Measurements from ENCODE around the gene XPNPEP1.

The XPNPEP1 gene

DNA sequence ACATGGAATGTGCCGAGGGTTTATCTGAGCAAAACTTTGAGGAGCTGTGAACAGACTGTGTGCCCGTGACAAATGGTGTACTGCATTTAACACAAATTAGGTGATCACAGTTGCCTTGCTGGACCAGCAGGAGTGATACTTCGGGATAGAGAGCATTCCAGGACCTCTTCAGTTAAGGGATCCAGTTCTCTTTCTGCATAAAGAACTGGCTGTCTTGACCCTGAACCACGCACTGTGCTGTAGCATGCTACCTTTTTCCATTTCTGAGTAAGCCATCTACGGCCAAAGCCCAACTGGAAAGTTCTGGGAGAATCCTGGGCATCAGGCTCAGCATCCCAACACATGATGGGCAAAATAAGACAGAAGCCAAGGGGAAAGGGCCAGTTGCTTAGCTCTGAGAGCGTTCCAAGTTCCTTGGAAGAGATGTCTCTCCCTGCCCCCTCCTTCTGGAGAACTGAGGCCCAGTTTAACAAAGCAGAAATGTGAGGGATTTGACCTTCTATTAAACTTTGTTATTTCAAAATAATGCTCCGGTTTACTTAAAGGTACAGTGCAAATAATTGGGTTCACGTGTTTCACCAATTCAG, 46.5 kb upstream of the XPNPEP1 start:
- Histone ChIP-seq H2BK15ac (ENCODE audit: low read length) (no peak overlapping the region), H2AFZ (ENCODE audit: low read length) (no peak overlapping the region), H2BK12ac (ENCODE audit: low read length) (no peak overlapping the region), H4K91ac (ENCODE audit: low read depth, low read length, poor library complexity) (no peak overlapping the region), H3K79me1 (ENCODE audit: low read depth, low read length) (no peaks in the 10 kb centered on the region), H3K9me3 (replicated peaks in 1 of 2; ENCODE audit: control insufficient read depth in 2 of 2, insufficient read depth in 1 of 2, low read depth in 1 of 2, low read length in 2 of 2) (no peaks in the 10 kb centered on the region), H4K8ac (ENCODE audit: low read depth, low read length) (no peak overlapping the region), H3K23ac (ENCODE audit: low read depth, low read length, poor library complexity) (no peak overlapping the region), H3K18ac (ENCODE audit: low read length) (no peak overlapping the region), H3K4me2 (ENCODE audit: insufficient read depth, low read length, poor library complexity, severe bottlenecking) (no peak overlapping the region), H2AK5ac (ENCODE audit: low read depth, low read length) (no peak overlapping the region), H3K27ac (replicated peaks; ENCODE audit: low read length) (no peak overlapping the region), H3K4me3 (ENCODE audit: low read length in 2 of 2) (no peak overlapping the region), H2BK5ac (ENCODE audit: low read length) (no peak overlapping the region), H3K36me3 (replicated peaks in 1 of 2; ENCODE audit: control insufficient read depth in 2 of 2, insufficient read depth in 2 of 2, low read length in 2 of 2) (no peaks in the 10 kb centered on the region), H3K4ac (ENCODE audit: low read length) (no peak overlapping the region), H3K4me1 (ENCODE audit: control insufficient read depth in 2 of 2, insufficient read depth in 1 of 2, low read depth in 1 of 2, low read length in 2 of 2) (peaks cover 6 to 8% of the 10 kb centered on the region in 2 donors), H2BK120ac (ENCODE audit: low read depth, low read length) (no peak overlapping the region), H3K14ac (ENCODE audit: low read length) (no peak overlapping the region), H3K27me3 (ENCODE audit: control insufficient read depth in 3 of 3, insufficient read depth in 3 of 3, low read depth in 1 of 3, low read length in 3 of 3) (peaks cover 0 to 13% (median 0%) of the 10 kb centered on the region in 3 experiments), H3K9ac (ENCODE audit: low read depth, low read length, poor library complexity) (no peak overlapping the region)
- no peak for DNase-seq (ENCODE audit: low spot score)
- WGBS, 2 donors (ENCODE audit: extremely low coverage in 2 of 2, insufficient read length in 2 of 2, insufficient replicate concordance in 1 of 2), result no CpG with 5 or more reads among the region's 8 CpGs

- H3K4me1 ChIP-seq (ENCODE audit: control insufficient read depth in 2 of 2, insufficient read depth in 1 of 2, low read depth in 1 of 2, low read length in 2 of 2), result peaks cover 6 to 8% of the 10 kb centered on the region in 2 donors
- no peak overlapping the region for H3K9ac ChIP-seq (ENCODE audit: low read depth, low read length, poor library complexity)
- no peak overlapping the region for H3K23ac ChIP-seq (ENCODE audit: low read depth, low read length, poor library complexity)
- H3K4me3 ChIP-seq (ENCODE audit: low read length in 2 of 2), result no peak overlapping the region
- H4K91ac ChIP-seq (ENCODE audit: low read depth, low read length, poor library complexity), result no peak overlapping the region
- H3K79me1 ChIP-seq (ENCODE audit: low read depth, low read length), result no peaks in the 10 kb centered on the region
- H2AFZ ChIP-seq (ENCODE audit: low read length), result no peak overlapping the region
- no peak overlapping the region for H2BK5ac ChIP-seq (ENCODE audit: low read length)
- no peak overlapping the region for H2BK120ac ChIP-seq (ENCODE audit: low read depth, low read length)
- H3K9me3 ChIP-seq (replicated peaks in 1 of 2; ENCODE audit: control insufficient read depth in 2 of 2, insufficient read depth in 1 of 2, low read depth in 1 of 2, low read length in 2 of 2), result no peaks in the 10 kb centered on the region
- H3K4ac ChIP-seq (ENCODE audit: low read length), result no peak overlapping the region
- no peak overlapping the region for H2BK12ac ChIP-seq (ENCODE audit: low read length)
- WGBS, 2 donors (ENCODE audit: extremely low coverage in 2 of 2, insufficient read length in 2 of 2, insufficient replicate concordance in 1 of 2), result no CpG with 5 or more reads among the region's 14 CpGs
- no peak overlapping the region for H3K4me2 ChIP-seq (ENCODE audit: insufficient read depth, low read length, poor library complexity, severe bottlenecking)
- H3K18ac ChIP-seq (ENCODE audit: low read length), result no peak overlapping the region
- H3K14ac ChIP-seq (ENCODE audit: low read length), result no peak overlapping the region
- no peak overlapping the region for H2AK5ac ChIP-seq (ENCODE audit: low read depth, low read length)
- no peak overlapping the region for H4K8ac ChIP-seq (ENCODE audit: low read depth, low read length)
- DNase-seq (ENCODE audit: low spot score), result no peak
- peaks cover 0 to 13% (median 0%) of the 10 kb centered on the region in 3 experiments for H3K27me3 ChIP-seq (ENCODE audit: control insufficient read depth in 3 of 3, insufficient read depth in 3 of 3, low read depth in 1 of 3, low read length in 3 of 3)
- no peaks in the 10 kb centered on the region for H3K36me3 ChIP-seq (replicated peaks in 1 of 2; ENCODE audit: control insufficient read depth in 2 of 2, insufficient read depth in 2 of 2, low read length in 2 of 2)
- no peak overlapping the region for H3K27ac ChIP-seq (replicated peaks; ENCODE audit: low read length)
- H2BK15ac ChIP-seq (ENCODE audit: low read length), result no peak overlapping the region
These were observed 45.8 kb upstream of the XPNPEP1 start for GRCh38 chr10:109968953-109969759.

GRCh38 chr10:109967739-109968088, 44.4 kb upstream of the XPNPEP1 start:
- no peak overlapping the region for H4K8ac ChIP-seq (ENCODE audit: low read depth, low read length)
- no peak overlapping the region for H3K14ac ChIP-seq (ENCODE audit: low read length)
- DNase-seq (ENCODE audit: low spot score), result no peak
- peaks cover 6 to 8% of the 10 kb centered on the region in 2 donors for H3K4me1 ChIP-seq (ENCODE audit: control insufficient read depth in 2 of 2, insufficient read depth in 1 of 2, low read depth in 1 of 2, low read length in 2 of 2)
- H2BK15ac ChIP-seq (ENCODE audit: low read length), result no peak overlapping the region
- H3K9ac ChIP-seq (ENCODE audit: low read depth, low read length, poor library complexity), result no peak overlapping the region
- no peak overlapping the region for H3K18ac ChIP-seq (ENCODE audit: low read length)
- peak overlapping the region; percentile 80 for H2AFZ ChIP-seq (ENCODE audit: low read length)
- no peak overlapping the region for H2BK12ac ChIP-seq (ENCODE audit: low read length)
- no peak overlapping the region for H4K91ac ChIP-seq (ENCODE audit: low read depth, low read length, poor library complexity)
- H3K27me3 ChIP-seq (ENCODE audit: control insufficient read depth in 3 of 3, insufficient read depth in 3 of 3, low read depth in 1 of 3, low read length in 3 of 3), result peaks cover 0 to 8% (median 0%) of the 10 kb centered on the region in 3 experiments
- no peak overlapping the region for H2BK120ac ChIP-seq (ENCODE audit: low read depth, low read length)
- no peak overlapping the region for H3K4ac ChIP-seq (ENCODE audit: low read length)
- no peaks in the 10 kb centered on the region for H3K79me1 ChIP-seq (ENCODE audit: low read depth, low read length)
- H2AK5ac ChIP-seq (ENCODE audit: low read depth, low read length), result no peak overlapping the region
- no peak overlapping the region for H3K27ac ChIP-seq (replicated peaks; ENCODE audit: low read length)
- no peak overlapping the region for H3K4me2 ChIP-seq (ENCODE audit: insufficient read depth, low read length, poor library complexity, severe bottlenecking)
- no peaks in the 10 kb centered on the region for H3K36me3 ChIP-seq (replicated peaks in 1 of 2; ENCODE audit: control insufficient read depth in 2 of 2, insufficient read depth in 2 of 2, low read length in 2 of 2)
- H2BK5ac ChIP-seq (ENCODE audit: low read length), result no peak overlapping the region
- H3K4me3 ChIP-seq (ENCODE audit: low read length in 2 of 2), result no peak overlapping the region
- no peaks in the 10 kb centered on the region for H3K9me3 ChIP-seq (replicated peaks in 1 of 2; ENCODE audit: control insufficient read depth in 2 of 2, insufficient read depth in 1 of 2, low read depth in 1 of 2, low read length in 2 of 2)
- no peak overlapping the region for H3K23ac ChIP-seq (ENCODE audit: low read depth, low read length, poor library complexity)

- Histone ChIP-seq H3K27ac (replicated peaks; ENCODE audit: low read length) (no peak overlapping the region), H3K14ac (ENCODE audit: low read length) (no peak overlapping the region), H3K27me3 (ENCODE audit: control insufficient read depth in 3 of 3, insufficient read depth in 3 of 3, low read depth in 1 of 3, low read length in 3 of 3) (peaks cover 0 to 3% (median 0%) of the 10 kb centered on the region in 3 experiments), H3K18ac (ENCODE audit: low read length) (no peak overlapping the region), H4K91ac (ENCODE audit: low read depth, low read length, poor library complexity) (no peak overlapping the region), H2BK5ac (ENCODE audit: low read length) (no peak overlapping the region), H3K23ac (ENCODE audit: low read depth, low read length, poor library complexity) (no peak overlapping the region), H3K9me3 (replicated peaks in 1 of 2; ENCODE audit: control insufficient read depth in 2 of 2, insufficient read depth in 1 of 2, low read depth in 1 of 2, low read length in 2 of 2) (no peaks in the 10 kb centered on the region), H3K4ac (ENCODE audit: low read length) (no peak overlapping the region), H2BK15ac (ENCODE audit: low read length) (no peak overlapping the region), H3K9ac (ENCODE audit: low read depth, low read length, poor library complexity) (no peak overlapping the region), H4K8ac (ENCODE audit: low read depth, low read length) (no peak overlapping the region), H3K79me1 (ENCODE audit: low read depth, low read length) (no peaks in the 10 kb centered on the region), H3K36me3 (replicated peaks in 1 of 2; ENCODE audit: control insufficient read depth in 2 of 2, insufficient read depth in 2 of 2, low read length in 2 of 2) (no peaks in the 10 kb centered on the region), H3K4me2 (ENCODE audit: insufficient read depth, low read length, poor library complexity, severe bottlenecking) (no peak overlapping the region), H3K4me1 (ENCODE audit: control insufficient read depth in 2 of 2, insufficient read depth in 1 of 2, low read depth in 1 of 2, low read length in 2 of 2) (peaks cover 8 to 9% of the 10 kb centered on the region in 2 donors), H2AFZ (ENCODE audit: low read length) (peak overlapping the region; percentile 80), H2BK12ac (ENCODE audit: low read length) (no peak overlapping the region), H2BK120ac (ENCODE audit: low read depth, low read length) (no peak overlapping the region), H3K4me3 (ENCODE audit: low read length in 2 of 2) (peak overlapping the region in 1 of 2 donors; percentile 26), H2AK5ac (ENCODE audit: low read depth, low read length) (no peak overlapping the region)
- DNase-seq (ENCODE audit: low spot score), result no peak
- no CpG with 5 or more reads among the region's 9 CpGs for WGBS, 2 donors (ENCODE audit: extremely low coverage in 2 of 2, insufficient read length in 2 of 2, insufficient replicate concordance in 1 of 2)
These were observed 43.8 kb upstream of the XPNPEP1 start for GRCh38 chr10:109966961-109967738.
